Retinal pigment epithelial cell (primary cell): ENCODE measurements around the gene ZNF827.

Experiments used
- DNase-seq: peaks from one replicate; pipeline ENCODE4 v3.0.0-alpha.2; 2010; ENCODE audit warnings: low read depth
- H3K4me3 ChIP-seq: 2 replicates; pipeline ENCODE4 v1.5.1; 2011; ENCODE audit warnings: mild to moderate bottlenecking, low read length, control low read depth, moderate library complexity
- TF ChIP-seq, protein P1 (sequence below): conservative IDR thresholded peaks from 2 replicates; pipeline ENCODE4 v1.5.1; 2011; ENCODE audit warnings: low read depth, low read length, control low read depth, inconsistent platforms

ZNF827 gene

GRCh38 chr4:145851511-145852201, 87.0 kb downstream of the ZNF827 start:
- DNase-seq: no peak
- no peak overlapping the region for H3K4me3 ChIP-seq
- TF ChIP-seq, protein P1, sequence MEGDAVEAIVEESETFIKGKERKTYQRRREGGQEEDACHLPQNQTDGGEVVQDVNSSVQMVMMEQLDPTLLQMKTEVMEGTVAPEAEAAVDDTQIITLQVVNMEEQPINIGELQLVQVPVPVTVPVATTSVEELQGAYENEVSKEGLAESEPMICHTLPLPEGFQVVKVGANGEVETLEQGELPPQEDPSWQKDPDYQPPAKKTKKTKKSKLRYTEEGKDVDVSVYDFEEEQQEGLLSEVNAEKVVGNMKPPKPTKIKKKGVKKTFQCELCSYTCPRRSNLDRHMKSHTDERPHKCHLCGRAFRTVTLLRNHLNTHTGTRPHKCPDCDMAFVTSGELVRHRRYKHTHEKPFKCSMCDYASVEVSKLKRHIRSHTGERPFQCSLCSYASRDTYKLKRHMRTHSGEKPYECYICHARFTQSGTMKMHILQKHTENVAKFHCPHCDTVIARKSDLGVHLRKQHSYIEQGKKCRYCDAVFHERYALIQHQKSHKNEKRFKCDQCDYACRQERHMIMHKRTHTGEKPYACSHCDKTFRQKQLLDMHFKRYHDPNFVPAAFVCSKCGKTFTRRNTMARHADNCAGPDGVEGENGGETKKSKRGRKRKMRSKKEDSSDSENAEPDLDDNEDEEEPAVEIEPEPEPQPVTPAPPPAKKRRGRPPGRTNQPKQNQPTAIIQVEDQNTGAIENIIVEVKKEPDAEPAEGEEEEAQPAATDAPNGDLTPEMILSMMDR: no peak

DNA sequence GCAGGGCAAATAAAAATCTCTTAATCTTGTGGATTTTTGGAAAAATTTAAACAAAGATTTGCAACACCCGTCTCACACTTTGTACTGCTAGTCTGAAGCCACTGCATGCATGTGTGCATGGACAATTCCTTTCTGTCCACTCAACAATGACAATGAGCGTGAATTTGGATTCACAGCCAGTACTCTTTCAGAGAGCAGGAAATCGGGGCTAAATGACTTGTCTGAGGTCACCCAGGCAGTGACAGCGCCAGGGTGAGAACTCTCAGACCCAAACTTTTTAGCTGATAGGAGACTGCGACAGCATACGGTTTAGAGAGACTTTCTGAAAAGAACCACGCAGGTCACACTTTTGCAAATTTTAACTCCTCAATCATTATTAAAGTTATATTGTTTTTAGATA, 90.9 kb downstream of the ZNF827 start:
- no peak for DNase-seq
- TF ChIP-seq, protein P1: no peak
- no peak overlapping the region for H3K4me3 ChIP-seq

DNA sequence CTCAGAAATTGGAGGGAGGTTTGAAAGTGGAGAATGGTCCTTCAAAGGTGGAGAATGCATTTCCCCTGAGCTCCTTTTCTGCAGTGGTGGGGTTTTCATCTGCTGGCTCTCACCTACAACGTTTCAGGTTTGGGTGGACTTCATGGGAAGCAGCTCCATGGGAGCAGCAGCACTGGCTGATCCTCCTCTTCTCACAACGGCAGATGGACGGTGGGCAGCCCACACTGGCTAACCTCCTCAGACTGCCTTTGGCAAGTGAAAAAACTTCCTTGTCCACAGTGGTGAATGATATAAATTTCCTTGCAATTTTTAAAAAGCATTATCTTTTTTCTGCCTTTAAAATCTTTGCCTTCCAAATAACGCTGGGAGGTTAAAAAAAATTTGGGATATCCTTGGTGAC, 93.5 kb downstream of the ZNF827 start:
- TF ChIP-seq, protein P1: no peak
- DNase-seq: no peak
- no peak overlapping the region for H3K4me3 ChIP-seq

GRCh38 chr4:145843639-145844038, 95.0 kb downstream of the ZNF827 start:
- no peak for DNase-seq

DNA sequence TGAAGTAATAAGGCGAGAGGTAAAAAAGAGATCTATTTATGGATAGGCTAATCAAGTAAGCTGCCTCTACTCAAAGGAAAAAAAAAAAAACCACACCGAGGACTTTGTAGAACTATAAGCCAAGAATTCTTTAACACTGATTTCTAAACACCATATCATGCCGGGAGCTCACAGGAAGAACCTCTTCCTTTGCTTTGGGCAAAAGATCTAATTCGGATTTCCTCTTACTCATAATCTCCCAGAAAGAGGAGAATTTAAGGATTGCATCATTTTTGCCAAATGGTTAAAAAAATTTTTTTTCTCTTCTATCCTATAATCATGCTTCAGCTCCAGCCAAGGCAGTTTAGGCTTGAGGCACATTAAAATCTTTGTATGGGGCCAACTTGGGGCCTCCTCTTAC, 95.5 kb downstream of the ZNF827 start:
- no peak for DNase-seq
- no peak overlapping the region for H3K4me3 ChIP-seq
- TF ChIP-seq, protein P1: no peak

More at GRCh38 chr4:145843639-145844038, 95.0 kb downstream of the ZNF827 start:
- TF ChIP-seq, protein P1: no peak
- H3K4me3 ChIP-seq: no peak overlapping the region

DNA sequence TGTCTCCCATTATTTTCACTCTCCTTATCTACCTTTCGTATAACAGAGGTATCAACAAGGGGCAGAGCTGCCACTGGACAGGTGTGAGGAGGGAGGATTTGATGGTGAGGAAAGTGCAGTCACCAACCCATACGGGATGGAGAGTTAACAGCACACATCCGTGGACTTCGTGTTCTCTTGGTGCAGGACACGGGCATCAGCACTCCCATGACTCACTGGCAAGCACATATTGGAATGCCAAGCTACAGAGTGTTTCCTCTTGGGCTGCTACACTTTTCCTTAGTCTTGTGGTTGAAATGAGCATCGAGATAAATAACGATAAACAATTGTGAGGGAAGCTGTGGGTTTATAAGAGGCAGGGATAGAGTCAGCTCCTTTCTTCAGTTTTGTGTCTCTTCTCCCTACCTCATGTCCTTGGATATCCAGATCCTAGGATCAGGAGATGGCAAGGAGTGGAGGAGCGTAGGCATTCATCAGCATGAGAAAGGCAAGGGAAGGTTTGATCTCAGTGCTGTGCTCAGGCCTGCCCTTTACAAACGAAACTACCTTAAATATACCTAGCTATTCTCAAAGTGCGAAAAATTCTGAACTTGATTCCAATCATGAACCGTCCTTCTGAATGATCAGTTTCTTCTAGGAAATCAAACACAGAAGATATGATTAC, 96.3 kb downstream of the ZNF827 start:
- TF ChIP-seq, protein P1: no peak
- no peak overlapping the region for H3K4me3 ChIP-seq
- no peak for DNase-seq

- TF ChIP-seq, protein P1: no peak
- DNase-seq: no peak
- no peak overlapping the region for H3K4me3 ChIP-seq
These were observed 97.8 kb downstream of the ZNF827 start for GRCh38 chr4:145840801-145841200.
